Glutamatergic neuron (in vitro differentiated cells): Measurements from ENCODE around the gene SYNRG. TPM values are rescaled to one million over a fixed set of nuclear protein-coding genes. Genes with fewer than 3 reads are reported as not detected.

Experiments
- DNase-seq: peaks from one replicate; pipeline ENCODE4 v3.0.0; 2022
- H3K27ac Mint-ChIP-seq: one replicate; pipeline ENCODE4 v1.8.0; 2020; ENCODE audit warnings: mild to moderate bottlenecking, mixed read lengths, inconsistent platforms; ENCODE audit not compliant: unreplicated experiment
- H3K27me3 Mint-ChIP-seq: one replicate; pipeline ENCODE4 v1.8.0; 2020; ENCODE audit warnings: mild to moderate bottlenecking, moderate library complexity, mixed read lengths, inconsistent platforms; ENCODE audit not compliant: unreplicated experiment
- H3K36me3 Mint-ChIP-seq: one replicate; pipeline ENCODE4 v1.8.0; 2020; ENCODE audit warnings: mild to moderate bottlenecking, mixed read lengths, inconsistent platforms; ENCODE audit not compliant: unreplicated experiment
- H3K4me1 Mint-ChIP-seq: one replicate; pipeline ENCODE4 v1.8.0; 2020; ENCODE audit warnings: mild to moderate bottlenecking, low read depth, mixed read lengths, inconsistent platforms; ENCODE audit not compliant: unreplicated experiment
- H3K4me3 Mint-ChIP-seq: one replicate; pipeline ENCODE4 v1.8.0; 2020; ENCODE audit warnings: mild to moderate bottlenecking, mixed read lengths, inconsistent platforms; ENCODE audit not compliant: unreplicated experiment
- H3K9me3 Mint-ChIP-seq: one replicate; pipeline ENCODE4 v1.8.0; 2020; ENCODE audit warnings: mild to moderate bottlenecking, moderate library complexity, mixed read lengths, inconsistent platforms; ENCODE audit not compliant: unreplicated experiment
- CTCF ChIP-seq: fragments of 200-600 bp; sonication (generic); IDR thresholded peaks from one replicate; pipeline ENCODE4 v1.5.0; 2021; ENCODE audit not compliant: partially characterized antibody, unreplicated experiment
- total RNA-seq: library from RNA; stranded (reverse); fragmentation: NEBNext Ultra II Directional; extraction: Animal tissue kit (Norgen Biotek cat#: 25700); gene quantifications from one replicate; pipeline ENCODE4 v1.2.1, GENCODE V29; 2021; ENCODE audit not compliant: unreplicated experiment

Gene SYNRG
- total RNA-seq, 1 donor from 2014 or later: 65.8 TPM

- DNase-seq: no peak
- H3K4me3 Mint-ChIP-seq: peak overlapping the region; percentile 95
- peaks cover 5% of the 10 kb centered on the region for H3K9me3 Mint-ChIP-seq
- H3K27ac Mint-ChIP-seq: peak overlapping the region; percentile 78
- TF ChIP-seq CTCF: no peak
- peaks cover under 1% of the 10 kb centered on the region for H3K36me3 Mint-ChIP-seq
- peaks cover 13% of the 10 kb centered on the region for H3K4me1 Mint-ChIP-seq
- peaks cover 15% of the 10 kb centered on the region for H3K27me3 Mint-ChIP-seq
Measured at GRCh38 chr17:37490638-37491614, 118.3 kb downstream of the SYNRG start.

- Mint-ChIP-seq H3K9me3 (peaks cover 5% of the 10 kb centered on the region), H3K36me3 (peaks cover 4% of the 10 kb centered on the region), H3K4me3 (peak overlapping the region; percentile 95), H3K4me1 (peaks cover 16% of the 10 kb centered on the region), H3K27me3 (peaks cover 18% of the 10 kb centered on the region), H3K27ac (peak overlapping the region; percentile 78)
- peak; percentile 65 for TF ChIP-seq CTCF
- DNase-seq: peak; percentile 91
Measured at GRCh38 chr17:37490022-37490587, 119.1 kb downstream of the SYNRG start.

- H3K4me1 Mint-ChIP-seq: peaks cover 16% of the 10 kb centered on the region
Measured at GRCh38 chr17:37489197-37490001, 119.8 kb downstream of the SYNRG start, which contains the start of gene DUSP14. Gene DUSP14, plus strand, starts transcription at chr17:37489891. Its CDS starts 22,382 bp downstream, at chr17:37512273.

GRCh38 chr17:37488607-37489196 is 120.5 kb downstream of the SYNRG start:
- Mint-ChIP-seq H3K27me3 (peaks cover 16% of the 10 kb centered on the region), H3K27ac (peak overlapping the region; percentile 28), H3K4me3 (peak overlapping the region; percentile 93), H3K4me1 (peaks cover 19% of the 10 kb centered on the region), H3K9me3 (peaks cover 5% of the 10 kb centered on the region), H3K36me3 (peaks cover 4% of the 10 kb centered on the region)
- no peak for TF ChIP-seq CTCF
- DNase-seq: peak; percentile 27

More at GRCh38 chr17:37489197-37490001, 119.8 kb downstream of the SYNRG start, which contains the start of gene DUSP14:
- peaks cover 4% of the 10 kb centered on the region for H3K36me3 Mint-ChIP-seq
- DNase-seq: peak; percentile 84
- peak within 1 kb of the TSS; percentile 78 for H3K27ac Mint-ChIP-seq
- peaks cover 5% of the 10 kb centered on the region for H3K9me3 Mint-ChIP-seq
- TF ChIP-seq CTCF: no peak
- peaks cover 18% of the 10 kb centered on the region for H3K27me3 Mint-ChIP-seq
- H3K4me3 Mint-ChIP-seq: peak within 1 kb of the TSS; percentile 95
